ENCODE data around the gene HES6. TPM values are rescaled to one million over a fixed set of nuclear protein-coding genes. Genes with fewer than 3 reads are reported as not detected.
"Not testable (repeated sequence)": the region's sequence is repeated elsewhere in the genome, so short reads cannot be mapped to it uniquely, and the experiment has no call there.

Gene HES6
- total RNA-seq, 1 experiment from 2014 or later, result 5.3 TPM

- DNase-seq (ENCODE audit: low read depth), result not testable (repeated sequence)
Observed at GRCh38 chr2:238273433-238273832, 33.6 kb upstream of the HES6 start.

GRCh38 chr2:238272156-238272555 lies 32.3 kb upstream of the HES6 start:
- no peak for DNase-seq (ENCODE audit: low read depth)

- DNase-seq (ENCODE audit: low read depth), result not testable (repeated sequence)
Observed at GRCh38 chr2:238271686-238272085, 31.8 kb upstream of the HES6 start.

GRCh38 chr2:238271061-238271554 lies 31.3 kb upstream of the HES6 start:
- DNase-seq (ENCODE audit: low read depth), result no peak

- no peak for DNase-seq (ENCODE audit: low read depth)
Observed at GRCh38 chr2:238270606-238271005, 30.8 kb upstream of the HES6 start.

- no peak for DNase-seq (ENCODE audit: low read depth)
Observed at GRCh38 chr2:238269741-238270140, 29.9 kb upstream of the HES6 start.

- DNase-seq (ENCODE audit: low read depth), result no peak
Observed at GRCh38 chr2:238267884-238268680, 28.2 kb upstream of the HES6 start.

GRCh38 chr2:238267341-238267710 lies 27.5 kb upstream of the HES6 start:
- peak; percentile 37 for DNase-seq (ENCODE audit: low read depth)

- no peak for DNase-seq (ENCODE audit: low read depth)
Observed at GRCh38 chr2:238265605-238266004, 25.8 kb upstream of the HES6 start.

GRCh38 chr2:238264072-238264460 lies 24.2 kb upstream of the HES6 start:
- DNase-seq (ENCODE audit: low read depth), result no peak

- peak; percentile 82 for DNase-seq (ENCODE audit: low read depth)
Observed at GRCh38 chr2:238263204-238264071, 23.6 kb upstream of the HES6 start.

GRCh38 chr2:238262496-238263122 lies 22.8 kb upstream of the HES6 start:
- no peak for DNase-seq (ENCODE audit: low read depth)

GRCh38 chr2:238261718-238262375 lies 22.0 kb upstream of the HES6 start:
- DNase-seq (ENCODE audit: low read depth), result no peak

- peak; percentile 74 for DNase-seq (ENCODE audit: low read depth)
Observed at GRCh38 chr2:238260883-238261282, 21.0 kb upstream of the HES6 start.

- DNase-seq (ENCODE audit: low read depth), result no peak
Observed at GRCh38 chr2:238259061-238260020, 19.5 kb upstream of the HES6 start.

- no peak for DNase-seq (ENCODE audit: low read depth)
Observed at GRCh38 chr2:238257786-238258700, 18.2 kb upstream of the HES6 start.

GRCh38 chr2:238256594-238257104 lies 16.8 kb upstream of the HES6 start:
- peak; percentile 74 for DNase-seq (ENCODE audit: low read depth)

- DNase-seq (ENCODE audit: low read depth), result no peak
Observed at GRCh38 chr2:238256111-238256510, 16.3 kb upstream of the HES6 start.

- no peak for DNase-seq (ENCODE audit: low read depth)
Observed at GRCh38 chr2:238255636-238256035, 15.8 kb upstream of the HES6 start.

Data from M059J (cell line).